ENCODE results near the gene VDR. TPM values are rescaled to one million over a fixed set of nuclear protein-coding genes. Genes with fewer than 3 reads are reported as not detected.
A peak's percentile ranks its signal among the peaks of the same experiment; 100 is the strongest.

Gene VDR
- total and polyA plus RNA-seq, 10 donors: 0.70 to 10.5 (median 5.7) TPM

DNA sequence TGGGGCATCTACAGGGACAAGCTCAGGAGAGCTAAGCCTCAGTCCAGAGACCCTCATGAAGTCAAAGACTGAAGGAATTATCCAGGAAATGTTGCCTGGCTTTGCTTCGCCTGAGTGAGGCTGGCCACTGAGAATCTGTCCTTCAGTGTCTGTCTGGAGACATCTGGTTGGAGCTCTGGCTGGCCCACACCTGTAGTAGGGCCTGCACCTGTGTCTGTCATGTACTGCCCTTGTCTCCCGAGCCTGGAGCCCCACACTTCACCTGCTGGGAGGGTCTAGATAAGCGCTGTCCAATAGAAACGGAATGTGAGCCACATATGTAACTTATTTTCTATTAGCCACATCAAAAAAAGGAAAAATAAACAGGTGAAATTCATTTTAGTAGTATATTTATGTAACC, 75.2 kb downstream of the VDR start:
- no peaks in the 10 kb centered on the region for H3K9me3 ChIP-seq
- intact Hi-C loops (cut with DNase I; ENCODE audit: low total_unique reads): no loop called here
- no peaks in the 10 kb centered on the region for H3K36me3 ChIP-seq
- TF ChIP-seq POLR2A (IDR thresholded peaks at IDR 0.05): no peak
- TF ChIP-seq POLR2AphosphoS5 (IDR thresholded peaks at IDR 0.05): no peak
- TF ChIP-seq, protein P1, sequence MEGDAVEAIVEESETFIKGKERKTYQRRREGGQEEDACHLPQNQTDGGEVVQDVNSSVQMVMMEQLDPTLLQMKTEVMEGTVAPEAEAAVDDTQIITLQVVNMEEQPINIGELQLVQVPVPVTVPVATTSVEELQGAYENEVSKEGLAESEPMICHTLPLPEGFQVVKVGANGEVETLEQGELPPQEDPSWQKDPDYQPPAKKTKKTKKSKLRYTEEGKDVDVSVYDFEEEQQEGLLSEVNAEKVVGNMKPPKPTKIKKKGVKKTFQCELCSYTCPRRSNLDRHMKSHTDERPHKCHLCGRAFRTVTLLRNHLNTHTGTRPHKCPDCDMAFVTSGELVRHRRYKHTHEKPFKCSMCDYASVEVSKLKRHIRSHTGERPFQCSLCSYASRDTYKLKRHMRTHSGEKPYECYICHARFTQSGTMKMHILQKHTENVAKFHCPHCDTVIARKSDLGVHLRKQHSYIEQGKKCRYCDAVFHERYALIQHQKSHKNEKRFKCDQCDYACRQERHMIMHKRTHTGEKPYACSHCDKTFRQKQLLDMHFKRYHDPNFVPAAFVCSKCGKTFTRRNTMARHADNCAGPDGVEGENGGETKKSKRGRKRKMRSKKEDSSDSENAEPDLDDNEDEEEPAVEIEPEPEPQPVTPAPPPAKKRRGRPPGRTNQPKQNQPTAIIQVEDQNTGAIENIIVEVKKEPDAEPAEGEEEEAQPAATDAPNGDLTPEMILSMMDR (IDR thresholded peaks at IDR 0.05 in 8 of 11, conservative IDR thresholded peaks at IDR 0.05 in 3 of 11): no peak
- H3K27me3 ChIP-seq (replicated peaks in 1 of 7): no peaks in the 10 kb centered on the region
- 51 to 91% (median 77%) methylated on average over 4 of the region's 4 CpGs for WGBS, 5 donors
- H3K4me3 ChIP-seq: no peak overlapping the region
- peak overlapping the region; percentile 35 to 82 (median 74) for H3K27ac ChIP-seq
- peak; percentile 30 for DNase-seq
- peaks cover 17 to 100% (median 79%) of the 10 kb centered on the region in 6 donors for H3K4me1 ChIP-seq

- Histone ChIP-seq H3K36me3 (no peaks in the 10 kb centered on the region), H3K27ac (peak overlapping the region; percentile 35 to 82 (median 74)), H3K4me3 (no peak overlapping the region), H3K27me3 (replicated peaks in 1 of 7) (no peaks in the 10 kb centered on the region), H3K9me3 (no peaks in the 10 kb centered on the region), H3K4me1 (peaks cover 20 to 100% (median 79%) of the 10 kb centered on the region in 6 donors)
- peak; percentile 81 for DNase-seq
- intact Hi-C loops (cut with DNase I; ENCODE audit: low total_unique reads): no loop called here
- WGBS, 5 donors: 29 to 48% (median 32%) methylated on average over 7 of the region's 7 CpGs
- TF ChIP-seq POLR2AphosphoS5 (IDR thresholded peaks at IDR 0.05) (peak; percentile 56 to 71 (median 60)), POLR2A (IDR thresholded peaks at IDR 0.05) (no peak)
Measured at GRCh38 chr12:47828976-47829482, 75.8 kb downstream of the VDR start.

GRCh38 chr12:47828008-47828975, 76.5 kb downstream of the VDR start:
- TF ChIP-seq POLR2A (IDR thresholded peaks at IDR 0.05) (no peak), POLR2AphosphoS5 (IDR thresholded peaks at IDR 0.05) (no peak)
- TF ChIP-seq, protein P1 (IDR thresholded peaks at IDR 0.05 in 8 of 11, conservative IDR thresholded peaks at IDR 0.05 in 3 of 11): no peak
- Histone ChIP-seq H3K27ac (peak overlapping the region; percentile 35 to 82 (median 74)), H3K27me3 (replicated peaks in 1 of 7) (no peaks in the 10 kb centered on the region), H3K9me3 (no peaks in the 10 kb centered on the region), H3K4me1 (peaks cover 20 to 100% (median 79%) of the 10 kb centered on the region in 6 donors), H3K4me3 (no peak overlapping the region), H3K36me3 (no peaks in the 10 kb centered on the region)
- intact Hi-C loops (cut with DNase I; ENCODE audit: low total_unique reads): no loop called here
- DNase-seq: peak; percentile 56
- WGBS, 5 donors: 61 to 80% (median 72%) methylated on average over 12 to 14 of the region's 14 CpGs

- no peaks in the 10 kb centered on the region for H3K36me3 ChIP-seq
- peak; percentile 61 for DNase-seq
- no peak for TF ChIP-seq POLR2A (IDR thresholded peaks at IDR 0.05)
- TF ChIP-seq POLR2AphosphoS5 (IDR thresholded peaks at IDR 0.05): no peak
- TF ChIP-seq, protein P1 (IDR thresholded peaks at IDR 0.05 in 8 of 11, conservative IDR thresholded peaks at IDR 0.05 in 3 of 11): no peak
- no peaks in the 10 kb centered on the region for H3K27me3 ChIP-seq (replicated peaks in 1 of 7)
- H3K4me1 ChIP-seq: peaks cover 40 to 100% (median 78%) of the 10 kb centered on the region in 6 donors
- WGBS, 5 donors: 77 to 84% (median 81%) methylated on average over 6 of the region's 6 CpGs
- peak overlapping the region; percentile 16 to 98 (median 52) for H3K27ac ChIP-seq
- intact Hi-C loops (cut with DNase I; ENCODE audit: low total_unique reads): no loop called here
- H3K4me3 ChIP-seq: no peak overlapping the region
- H3K9me3 ChIP-seq: no peaks in the 10 kb centered on the region
Measured at GRCh38 chr12:47825173-47825639, 79.6 kb downstream of the VDR start.

Measured in spleen (tissue), 11 donors.